OCI-M1 (cell line): ENCODE results near the gene FBXL17.
A peak's percentile ranks its signal among the peaks of the same experiment; 100 is the strongest.
"Not testable (repeated sequence)": the region's sequence is repeated elsewhere in the genome, so short reads cannot be mapped to it uniquely, and the experiment has no call there.

Source experiments
- DNase-seq: peaks from one replicate; lab custom pipeline; 2025; lab: John Stamatoyannopoulos, UW

FBXL17 gene

DNA sequence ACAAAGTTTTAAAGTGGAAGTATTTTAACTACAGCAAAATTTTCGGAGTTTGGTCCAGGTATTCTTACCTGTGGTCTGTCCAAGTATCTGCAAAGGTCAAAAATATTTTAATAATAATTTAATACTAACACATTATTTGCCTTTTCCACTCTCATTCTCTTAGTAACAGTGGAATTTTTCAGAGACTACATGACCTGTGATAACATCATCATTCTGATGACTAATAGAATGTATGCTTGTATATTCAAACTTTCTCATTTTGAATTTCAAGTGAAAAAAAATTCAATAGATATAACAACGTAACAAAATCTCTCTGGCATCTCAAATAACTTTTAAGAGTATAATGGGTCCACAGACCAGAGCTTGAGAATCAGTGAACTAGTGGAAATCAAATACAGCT is 78.3 kb downstream of the FBXL17 start:
- no peak for DNase-seq

GRCh38 chr5:108303086-108303485 is 78.8 kb downstream of the FBXL17 start:
- DNase-seq = no peak

DNA sequence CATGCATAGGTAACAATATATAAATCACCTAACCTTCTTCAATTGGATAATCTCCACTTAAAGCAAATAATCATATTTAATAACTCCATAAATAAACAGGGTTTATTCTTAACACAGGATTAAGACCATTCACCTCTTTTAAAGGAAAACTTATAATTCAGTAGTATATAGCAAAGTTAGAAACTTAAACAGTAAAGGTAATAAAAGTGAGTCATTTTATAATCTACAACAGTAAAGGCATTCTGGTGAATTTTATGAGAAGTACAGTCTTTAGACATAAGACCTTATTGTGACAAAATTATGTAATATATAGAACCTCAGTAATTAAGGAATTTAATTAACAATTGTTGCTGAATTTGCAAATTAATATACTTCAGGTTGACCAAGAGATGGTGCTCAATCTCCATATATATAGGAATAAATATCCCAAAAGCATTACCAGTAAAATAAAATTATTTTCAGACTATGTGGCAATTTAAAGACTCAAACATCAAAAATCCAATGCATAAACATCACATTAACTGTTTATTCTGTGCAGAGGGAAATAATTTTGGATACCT is 84.8 kb downstream of the FBXL17 start:
- DNase-seq = no peak

- no peak for DNase-seq
Measured at GRCh38 chr5:108295578-108296368, 86.1 kb downstream of the FBXL17 start.

- DNase-seq = no peak
Measured at GRCh38 chr5:108280960-108281569, 100.8 kb downstream of the FBXL17 start.

GRCh38 chr5:108280248-108280647 is 101.7 kb downstream of the FBXL17 start:
- no peak for DNase-seq

- no peak for DNase-seq
Measured at GRCh38 chr5:108278285-108279240, 103.3 kb downstream of the FBXL17 start.

DNA sequence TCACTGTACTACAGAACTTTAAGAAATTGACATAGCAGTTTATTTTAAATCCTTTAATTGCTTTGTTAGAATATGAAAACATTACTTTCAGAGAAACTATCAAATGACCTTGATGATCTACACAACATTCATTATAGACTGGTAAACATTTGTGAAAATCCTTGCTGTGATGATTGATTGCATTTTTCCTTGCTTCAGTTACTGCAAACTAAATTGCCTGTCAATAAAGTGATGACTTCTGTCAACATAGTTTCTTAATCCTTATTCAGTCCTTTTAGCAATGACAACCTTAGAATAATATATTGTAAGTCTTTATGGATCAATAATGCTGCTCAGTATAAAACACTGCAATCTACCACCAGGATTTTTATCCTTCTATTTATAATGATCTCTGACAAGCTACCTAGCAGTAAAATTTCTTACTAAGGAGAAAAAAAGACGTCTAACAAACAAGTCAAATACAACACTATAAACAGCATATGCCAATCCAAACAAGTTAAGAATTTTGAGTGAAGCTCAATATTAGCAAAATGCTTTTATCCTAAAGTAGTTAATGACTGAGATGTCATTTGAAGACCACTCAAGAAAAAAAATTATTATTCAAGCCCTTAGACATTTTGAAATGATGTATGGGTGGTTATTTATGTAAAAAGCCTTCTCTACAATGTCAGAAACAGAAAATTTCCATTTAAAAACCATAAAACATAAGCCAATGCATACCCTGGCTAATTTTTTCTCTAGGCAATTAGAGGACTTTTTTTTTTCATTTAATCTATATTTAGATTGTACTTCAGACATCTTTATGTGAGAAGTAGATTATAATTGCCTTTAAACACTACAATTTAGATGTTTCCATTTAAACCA is 105.5 kb downstream of the FBXL17 start:
- no peak for DNase-seq

DNA sequence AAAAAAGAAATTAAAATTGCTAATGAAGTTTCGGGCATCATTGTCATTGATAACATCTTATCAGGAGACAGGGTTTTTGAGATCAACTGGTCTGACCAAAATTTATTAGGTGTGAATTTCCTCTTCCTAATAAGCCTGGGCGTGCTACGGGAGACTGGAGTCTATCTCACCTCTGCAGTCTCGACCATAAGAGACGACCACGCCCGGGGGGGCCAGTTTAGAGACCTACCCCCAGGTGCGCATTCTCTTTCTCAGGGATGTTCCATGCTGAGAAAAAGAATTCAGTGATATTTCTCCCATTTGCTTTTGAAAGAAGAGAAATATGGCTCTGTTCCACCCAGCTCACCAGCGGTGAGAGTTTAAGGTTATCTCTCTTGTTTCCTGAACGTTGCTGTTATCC is 107.8 kb downstream of the FBXL17 start:
- DNase-seq = not testable (repeated sequence)

GRCh38 chr5:108271127-108271526 is 110.8 kb downstream of the FBXL17 start:
- DNase-seq = peak; percentile 94

DNA sequence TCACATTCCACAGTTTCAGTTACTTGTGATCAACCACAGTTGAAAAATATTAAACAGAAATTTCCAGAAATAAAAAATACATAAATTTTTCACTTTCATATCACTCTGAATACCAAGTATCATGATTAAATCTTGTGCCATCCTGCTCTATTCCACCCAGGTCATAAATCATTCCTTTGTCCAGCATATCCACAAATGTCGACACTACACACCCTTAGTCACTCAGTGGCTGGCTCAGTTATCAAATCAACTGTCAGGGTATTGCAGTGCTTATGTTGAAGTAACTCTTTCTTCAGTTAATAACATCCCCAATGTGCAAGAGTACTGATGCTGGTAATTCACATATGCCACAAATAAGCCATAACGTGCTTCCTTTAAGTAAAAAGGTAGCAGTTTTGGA is 115.7 kb downstream of the FBXL17 start:
- peak; percentile 54 for DNase-seq

DNA sequence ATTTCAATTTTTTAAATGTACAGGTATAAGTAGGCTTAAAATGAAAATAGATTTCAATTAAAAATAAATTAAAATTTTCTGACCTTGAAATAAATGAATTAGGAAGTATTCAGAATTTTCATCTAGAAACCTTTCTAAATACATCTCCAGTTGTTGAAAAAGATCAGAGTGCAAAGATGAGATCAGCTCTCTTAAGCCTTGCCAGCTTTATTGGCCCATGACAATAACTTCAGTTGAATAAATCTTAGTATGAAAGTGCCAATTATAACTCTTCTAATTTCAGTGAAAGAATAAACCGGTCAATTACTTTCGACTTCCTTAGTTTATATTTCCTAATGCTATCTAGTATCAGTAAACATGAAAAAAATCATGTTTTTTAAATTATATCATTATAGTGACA is 117.4 kb downstream of the FBXL17 start:
- no peak for DNase-seq

- no peak for DNase-seq
Measured at GRCh38 chr5:108263338-108263737, 118.6 kb downstream of the FBXL17 start.

DNA sequence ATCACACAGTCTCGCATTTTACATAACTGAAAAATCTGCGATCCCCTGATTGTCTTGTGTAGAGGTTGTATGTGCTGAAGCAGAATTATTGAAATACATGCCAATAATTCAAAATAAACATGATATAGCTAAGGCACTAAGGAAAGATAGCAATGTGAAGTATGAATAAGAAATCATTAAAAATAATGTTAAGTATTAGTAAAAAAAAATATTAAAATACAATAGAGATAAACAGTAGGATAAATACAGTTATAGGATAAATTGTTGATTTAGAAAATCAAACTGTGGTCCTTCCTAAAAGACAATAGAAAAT is 121.1 kb downstream of the FBXL17 start:
- no peak for DNase-seq

DNA sequence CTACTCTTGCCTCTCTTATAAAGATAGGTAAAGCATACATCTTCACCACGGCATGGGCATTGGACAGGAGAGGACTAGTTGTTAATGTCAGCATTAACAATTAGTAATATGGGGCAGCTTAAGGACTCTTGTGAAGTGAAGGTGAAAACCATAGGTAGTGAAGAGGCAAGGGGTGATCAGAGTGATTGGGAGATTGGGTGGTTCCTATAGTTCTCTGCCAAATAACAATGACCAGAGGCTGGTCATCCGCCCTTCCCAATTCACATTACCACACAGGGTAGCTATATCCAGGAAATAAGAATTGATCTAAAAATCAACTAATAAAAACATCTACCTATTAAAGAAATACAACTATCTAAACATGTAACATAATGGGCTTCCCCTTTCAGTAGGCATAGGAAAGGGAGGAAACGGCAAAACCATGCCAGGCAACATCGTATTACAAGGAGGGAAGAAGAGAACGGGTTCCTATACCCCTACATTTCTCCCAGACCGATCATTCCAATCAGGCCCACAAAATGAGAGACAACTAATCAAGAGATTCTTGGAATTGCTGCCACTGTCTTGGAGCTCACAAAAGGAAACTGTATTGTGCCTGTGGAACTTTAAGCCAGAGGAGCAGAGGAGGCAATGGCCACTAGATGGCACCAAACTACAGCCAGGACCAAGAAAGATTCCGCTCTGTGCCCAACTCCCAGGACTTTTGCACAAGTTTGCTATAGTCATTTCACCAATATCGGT is 121.6 kb downstream of the FBXL17 start:
- DNase-seq = peak; percentile 91

GRCh38 chr5:108259306-108259705 is 122.6 kb downstream of the FBXL17 start:
- peak; percentile 28 for DNase-seq

GRCh38 chr5:108257996-108258395 is 123.9 kb downstream of the FBXL17 start:
- peak; percentile 35 for DNase-seq

DNA sequence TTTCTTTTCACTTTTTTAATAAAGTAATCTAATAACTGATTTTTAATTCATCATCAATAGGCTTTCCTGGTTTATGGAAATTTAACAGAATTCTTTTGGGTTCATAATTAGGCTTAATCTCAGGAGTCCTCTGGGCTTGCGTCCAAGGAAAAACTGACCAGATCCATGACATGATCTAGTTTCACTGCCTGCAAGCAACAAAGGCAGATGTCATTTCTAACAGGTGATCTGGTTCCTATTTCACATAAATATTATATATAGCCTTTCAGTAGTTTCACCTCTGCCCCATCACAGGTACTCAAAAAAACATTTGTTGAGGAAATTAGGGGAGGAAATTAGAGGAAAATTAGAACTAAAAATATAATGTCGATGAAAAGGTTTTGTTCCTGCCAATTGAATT is 126.4 kb downstream of the FBXL17 start:
- no peak for DNase-seq

DNA sequence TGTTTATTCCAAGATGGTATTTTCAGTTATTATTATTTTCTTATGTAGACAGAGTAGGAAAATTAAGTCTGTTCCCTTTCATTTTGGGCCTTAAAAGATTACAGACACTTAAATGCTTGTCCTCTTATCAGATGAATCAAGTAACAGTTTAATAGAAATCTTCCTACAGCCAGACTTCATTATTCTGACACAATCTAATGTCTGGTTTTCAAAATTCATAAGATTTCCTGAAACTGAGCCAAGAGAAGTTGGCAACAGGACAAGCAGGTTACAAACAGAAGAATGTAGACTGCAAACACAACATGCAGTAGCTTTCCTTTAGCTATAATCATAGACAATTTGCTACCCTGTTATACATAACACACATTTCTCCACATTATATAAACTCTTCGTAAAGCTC is 130.5 kb downstream of the FBXL17 start:
- no peak for DNase-seq

DNA sequence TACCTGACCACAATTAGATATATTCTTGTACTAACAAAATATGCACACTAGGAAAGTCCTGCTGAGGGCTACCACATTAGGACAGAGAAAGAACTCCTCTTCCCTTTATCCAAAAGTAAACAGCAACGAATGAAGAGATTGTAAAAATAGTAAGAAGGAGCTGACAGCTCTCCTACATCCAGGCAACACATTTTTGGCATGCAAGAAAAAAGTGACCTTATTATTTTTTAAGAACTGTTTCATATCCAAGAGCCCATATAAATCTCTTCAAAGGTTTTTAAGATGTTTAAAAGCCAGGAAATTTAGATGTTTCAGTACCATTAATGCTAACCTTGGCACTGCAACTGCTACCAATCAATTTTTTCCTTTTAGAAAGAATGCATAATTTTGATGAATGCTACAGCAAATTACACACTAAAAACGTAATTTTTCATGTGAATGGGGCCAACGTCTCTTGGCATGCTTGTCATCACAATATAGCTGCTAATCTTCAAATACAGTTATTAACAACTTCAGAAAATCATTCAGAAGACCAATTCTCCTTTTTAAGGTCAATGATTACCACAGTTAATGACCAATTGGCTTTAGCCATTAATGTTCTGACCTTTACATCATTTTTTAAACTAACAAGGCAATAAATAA is 132.0 kb downstream of the FBXL17 start:
- no peak for DNase-seq
